ENCODE data around the gene PDSS2.

DNA sequence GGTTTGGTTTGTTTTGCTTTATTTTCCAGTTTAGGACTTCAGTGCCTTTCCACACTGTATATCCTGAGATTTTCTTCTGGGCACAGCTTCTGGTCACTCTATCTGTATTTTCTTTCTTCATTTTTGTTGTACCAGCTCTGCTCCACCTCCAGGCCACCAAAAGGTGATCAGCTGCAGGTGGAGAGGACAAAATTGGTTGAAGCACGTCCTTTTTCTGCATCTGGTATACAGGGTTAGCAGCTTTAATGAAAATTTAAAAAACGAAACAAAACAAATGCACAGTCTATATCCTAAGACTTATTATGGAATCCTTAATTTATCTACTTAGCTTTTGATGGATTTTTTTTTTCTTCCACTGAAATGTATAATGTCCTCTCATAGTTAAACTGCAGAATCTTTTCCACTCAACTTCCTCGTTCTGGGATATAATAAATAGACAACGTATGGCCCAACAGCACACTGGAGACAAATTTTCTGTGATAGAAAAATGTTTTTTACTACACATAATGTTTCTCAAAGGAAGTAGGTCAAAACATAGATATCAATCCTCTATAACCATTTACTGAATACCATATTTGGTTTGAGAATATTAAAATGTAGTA, 19.8 kb upstream of the PDSS2 start:
- TF ChIP-seq, protein P1, sequence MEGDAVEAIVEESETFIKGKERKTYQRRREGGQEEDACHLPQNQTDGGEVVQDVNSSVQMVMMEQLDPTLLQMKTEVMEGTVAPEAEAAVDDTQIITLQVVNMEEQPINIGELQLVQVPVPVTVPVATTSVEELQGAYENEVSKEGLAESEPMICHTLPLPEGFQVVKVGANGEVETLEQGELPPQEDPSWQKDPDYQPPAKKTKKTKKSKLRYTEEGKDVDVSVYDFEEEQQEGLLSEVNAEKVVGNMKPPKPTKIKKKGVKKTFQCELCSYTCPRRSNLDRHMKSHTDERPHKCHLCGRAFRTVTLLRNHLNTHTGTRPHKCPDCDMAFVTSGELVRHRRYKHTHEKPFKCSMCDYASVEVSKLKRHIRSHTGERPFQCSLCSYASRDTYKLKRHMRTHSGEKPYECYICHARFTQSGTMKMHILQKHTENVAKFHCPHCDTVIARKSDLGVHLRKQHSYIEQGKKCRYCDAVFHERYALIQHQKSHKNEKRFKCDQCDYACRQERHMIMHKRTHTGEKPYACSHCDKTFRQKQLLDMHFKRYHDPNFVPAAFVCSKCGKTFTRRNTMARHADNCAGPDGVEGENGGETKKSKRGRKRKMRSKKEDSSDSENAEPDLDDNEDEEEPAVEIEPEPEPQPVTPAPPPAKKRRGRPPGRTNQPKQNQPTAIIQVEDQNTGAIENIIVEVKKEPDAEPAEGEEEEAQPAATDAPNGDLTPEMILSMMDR (IDR thresholded peaks at IDR 0.05): no peak
- TF ChIP-seq POLR2A (IDR thresholded peaks at IDR 0.05): no peak

Measured in suprapubic skin (tissue), 3 donors.